Measurements from ENCODE around the gene H6PD.

H6PD gene

GRCh38 chr1:9234223-9235095, at the start of gene H6PD:
TSS of gene H6PD (plus strand) at chr1:9234774. CDS start at chr1:9244935, 10,161 bp downstream.
- peak; percentile 52 to 77 (median 72) for DNase-seq

GRCh38 chr1:9186082-9186859, 48.3 kb upstream of the H6PD start:
- no peak for DNase-seq

GRCh38 chr1:9187004-9187403, 47.6 kb upstream of the H6PD start:
- DNase-seq: no peak

- no peak for DNase-seq
These were observed 44.3 kb upstream of the H6PD start for GRCh38 chr1:9190234-9190633.

GRCh38 chr1:9191231-9191630, 43.3 kb upstream of the H6PD start:
- DNase-seq: no peak

- DNase-seq: no peak
These were observed 41.9 kb upstream of the H6PD start for GRCh38 chr1:9192578-9193232.

- DNase-seq: no peak
These were observed 41.3 kb upstream of the H6PD start for GRCh38 chr1:9193233-9193625.

- no peak for DNase-seq
These were observed 40.5 kb upstream of the H6PD start for GRCh38 chr1:9194024-9194423.

- DNase-seq: no peak
These were observed 38.9 kb upstream of the H6PD start for GRCh38 chr1:9195651-9196050.

GRCh38 chr1:9196129-9197040, 38.2 kb upstream of the H6PD start:
- DNase-seq: peak in 5 of 6 experiments; percentile 15 to 57 (median 32)

- DNase-seq: no peak
These were observed 37.1 kb upstream of the H6PD start for GRCh38 chr1:9197186-9198099.

GRCh38 chr1:9198538-9199361, 35.8 kb upstream of the H6PD start:
- no peak for DNase-seq

- DNase-seq: no peak
These were observed 34.1 kb upstream of the H6PD start for GRCh38 chr1:9200441-9200840.

GRCh38 chr1:9201401-9202239, 33.0 kb upstream of the H6PD start:
- DNase-seq: peak in 2 of 6 experiments; percentile 7 to 24

GRCh38 chr1:9202240-9202870, 32.2 kb upstream of the H6PD start:
- DNase-seq: peak in 2 of 6 experiments; percentile 13 to 21

- no peak for DNase-seq
These were observed 31.0 kb upstream of the H6PD start for GRCh38 chr1:9203511-9203982.

GRCh38 chr1:9204156-9204720, 30.3 kb upstream of the H6PD start:
- DNase-seq: no peak

- DNase-seq: no peak
These were observed 27.5 kb upstream of the H6PD start for GRCh38 chr1:9207086-9207485.
